NT2/D1 (cell line): ENCODE measurements around the gene MT1G.

Experiments used
- YY1 ChIP-seq: IDR thresholded peaks from 2 replicates; pipeline ENCODE4 v1.6.1; 2011; ENCODE audit not compliant: insufficient read length, insufficient read depth
- ZNF274 ChIP-seq: IDR thresholded peaks from 2 replicates; pipeline ENCODE4 v1.6.1; 2011; ENCODE audit warnings: mild to moderate bottlenecking, low read depth, low read length

GRCh38 chr16:56684926-56685590, 17.2 kb upstream of the MT1G start:
- TF ChIP-seq YY1 (no peak), ZNF274 (no peak)
